Measurements from ENCODE around the gene PABPC4L.
"Not testable (repeated sequence)": the region's sequence is repeated elsewhere in the genome, so short reads cannot be mapped to it uniquely, and the experiment has no call there.

GRCh38 chr4:134207955-134208354 is 6.4 kb upstream of the PABPC4L start:
- not testable (repeated sequence) for TF ChIP-seq EZH2 (IDR thresholded peaks at IDR 0.05); POLR2AphosphoS5 (IDR thresholded peaks at IDR 0.05; ENCODE audit: borderline replicate concordance, low read depth, low read length); FOXP2 (optimal IDR thresholded peaks at IDR 0.05; ENCODE audit: control extremely low read depth, extremely low read length, insufficient read depth)
